HG02870 (cell line): ENCODE measurements around the gene GPR61.

Source experiments
- ATAC-seq: cut with Tn5 transposase; IDR thresholded peaks from one replicate; pipeline ENCODE4 v1.9.1; 2021; ENCODE audit warnings: mild to moderate bottlenecking, moderate library complexity; ENCODE audit not compliant: unreplicated experiment

GPR61 gene, protein sequence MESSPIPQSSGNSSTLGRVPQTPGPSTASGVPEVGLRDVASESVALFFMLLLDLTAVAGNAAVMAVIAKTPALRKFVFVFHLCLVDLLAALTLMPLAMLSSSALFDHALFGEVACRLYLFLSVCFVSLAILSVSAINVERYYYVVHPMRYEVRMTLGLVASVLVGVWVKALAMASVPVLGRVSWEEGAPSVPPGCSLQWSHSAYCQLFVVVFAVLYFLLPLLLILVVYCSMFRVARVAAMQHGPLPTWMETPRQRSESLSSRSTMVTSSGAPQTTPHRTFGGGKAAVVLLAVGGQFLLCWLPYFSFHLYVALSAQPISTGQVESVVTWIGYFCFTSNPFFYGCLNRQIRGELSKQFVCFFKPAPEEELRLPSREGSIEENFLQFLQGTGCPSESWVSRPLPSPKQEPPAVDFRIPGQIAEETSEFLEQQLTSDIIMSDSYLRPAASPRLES

DNA sequence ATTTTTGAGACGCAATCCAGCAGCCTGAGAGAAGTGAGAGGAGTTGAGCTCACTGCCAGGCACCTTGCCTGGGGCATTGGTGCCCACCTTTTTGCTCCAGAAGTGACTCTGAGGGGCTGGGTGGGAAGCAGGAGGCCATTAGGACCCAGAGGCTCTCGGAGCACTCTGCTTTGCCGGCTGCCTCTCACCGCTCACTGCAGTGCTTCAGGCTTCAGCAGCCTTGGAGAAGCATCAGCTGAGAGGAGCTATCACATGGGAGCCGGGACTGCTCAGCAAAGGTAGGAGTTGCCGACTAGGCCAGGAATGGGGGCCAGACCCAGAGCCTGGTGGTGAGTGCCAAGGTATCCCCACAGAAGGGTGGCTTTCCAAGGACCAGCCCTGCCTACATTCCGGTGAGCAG, at the start of gene GPR61:
Gene GPR61, plus strand, starts transcription at position 197 of the 400 bp plus-strand sequence. CDS start 3,151 bp downstream, outside the sequence.
- no peak for ATAC-seq

DNA sequence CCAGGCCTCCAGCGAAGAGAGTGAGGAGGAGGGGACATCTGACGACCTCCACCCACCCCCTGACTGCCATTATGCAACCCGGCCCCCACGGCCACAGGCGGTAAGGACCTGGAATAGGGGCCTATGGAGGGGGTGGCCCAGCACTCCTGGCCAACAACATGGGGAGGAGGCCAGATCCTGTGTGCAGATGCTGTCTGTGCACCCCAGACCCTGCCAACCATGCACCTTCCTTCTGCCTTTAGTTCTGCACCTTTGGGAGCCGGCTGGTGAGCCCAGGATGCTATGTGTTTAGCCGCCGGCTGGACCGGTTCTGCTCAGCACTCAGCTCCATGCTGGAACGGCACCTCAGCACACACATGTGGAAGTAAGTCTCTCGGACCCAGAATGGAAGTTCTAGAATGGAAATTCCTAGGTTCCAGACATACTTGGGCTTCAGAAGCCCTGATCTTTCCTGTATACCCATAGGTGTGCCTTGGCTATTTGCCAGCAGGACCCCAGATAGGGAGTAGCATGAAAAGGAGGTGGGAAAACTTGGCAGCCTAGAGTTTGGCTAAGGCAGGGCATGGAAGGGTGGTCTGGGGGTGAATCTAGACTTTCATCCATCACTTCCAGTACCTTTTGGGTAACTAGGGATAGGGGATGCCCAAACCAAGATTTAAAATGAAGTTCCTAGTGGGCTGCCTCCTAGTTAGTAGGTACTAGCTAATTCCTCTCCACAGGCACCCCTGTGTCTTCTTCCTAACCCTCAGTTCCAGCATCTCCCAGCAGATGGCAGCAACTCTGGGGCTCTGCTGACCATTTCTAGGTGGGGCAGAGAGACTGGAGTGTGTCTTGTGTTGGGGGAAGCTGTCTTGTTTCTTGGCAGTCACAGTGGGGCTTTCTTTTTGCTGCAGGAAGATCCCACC, 49.4 kb upstream of the GPR61 start:
- ATAC-seq: no peak

DNA sequence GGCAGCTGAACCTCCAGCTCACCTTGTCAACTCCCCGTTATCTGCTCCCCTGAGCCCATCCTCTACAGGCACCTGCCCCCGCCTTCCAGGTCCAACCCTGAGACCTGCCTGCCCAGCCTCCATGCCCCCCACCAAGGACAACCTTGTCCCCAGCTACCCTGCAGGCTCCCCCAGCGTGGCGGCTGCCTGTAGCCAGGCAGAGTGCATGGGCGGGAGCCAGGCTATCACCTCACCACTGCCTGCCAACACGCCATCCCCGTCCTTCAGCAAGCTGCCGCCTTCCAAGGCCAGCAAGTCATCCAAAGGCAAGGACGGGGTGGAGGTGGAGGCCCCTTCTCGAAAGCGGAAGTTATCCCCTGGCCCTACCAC, 48.8 kb upstream of the GPR61 start:
- no peak for ATAC-seq

DNA sequence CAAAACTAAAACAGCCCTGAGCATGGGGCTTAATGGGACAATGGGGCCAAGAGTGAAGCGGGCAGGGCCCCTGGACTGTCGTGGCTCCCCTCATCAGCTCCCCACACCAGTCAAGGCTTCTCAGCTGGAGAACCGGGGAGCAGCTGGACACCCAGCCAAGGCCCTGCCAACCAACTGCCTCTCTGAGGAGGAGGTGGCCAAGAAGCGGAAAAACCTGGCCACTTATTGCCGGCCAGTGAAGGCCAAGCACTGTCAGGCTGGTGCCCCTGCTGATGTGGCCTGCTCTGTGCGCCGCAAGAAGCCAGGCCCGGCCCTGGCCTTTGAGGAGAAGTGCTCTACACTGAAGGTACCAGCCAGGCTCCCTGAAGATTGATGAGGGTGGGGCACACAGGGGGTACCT, 48.3 kb upstream of the GPR61 start:
- no peak for ATAC-seq

DNA sequence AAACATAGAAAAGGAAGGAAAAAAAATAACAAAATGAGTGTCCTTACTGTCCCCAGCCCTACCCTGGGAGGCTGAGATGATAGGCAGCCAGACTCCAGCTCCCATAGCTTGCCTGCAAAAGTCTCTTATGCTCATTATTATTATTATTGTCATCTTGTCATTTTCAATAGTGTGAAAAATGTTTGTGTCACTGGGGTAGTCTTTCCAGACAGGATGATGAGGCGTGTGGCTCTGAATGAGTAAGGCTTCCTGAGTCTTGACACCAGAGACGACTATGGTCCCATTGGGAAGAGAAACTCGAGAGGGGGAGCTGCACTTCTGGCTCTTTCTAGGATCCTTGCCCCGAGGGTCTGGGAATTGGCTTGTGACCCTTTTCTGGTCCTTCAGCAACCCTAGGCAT, 46.9 kb upstream of the GPR61 start:
- ATAC-seq: no peak

DNA sequence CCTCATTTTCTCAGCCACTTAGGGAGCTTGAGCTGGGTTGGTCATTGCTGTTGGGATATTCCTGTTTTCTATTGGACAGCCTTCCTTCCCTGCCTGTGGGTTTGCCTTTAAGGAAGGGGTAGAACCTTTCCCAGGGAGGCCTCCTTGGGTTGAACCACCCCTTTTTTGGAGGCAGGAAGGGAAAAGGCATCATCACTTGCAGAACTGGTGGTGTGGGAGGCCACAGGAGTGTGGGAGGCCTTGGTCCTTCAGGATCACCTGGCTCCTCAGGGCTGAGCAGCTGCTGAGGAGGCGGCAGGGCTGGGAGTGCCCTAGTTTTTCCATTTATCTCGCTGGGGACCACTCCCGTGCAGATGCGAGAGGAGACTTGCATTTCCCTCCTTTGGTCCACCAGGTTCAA, 46.4 kb upstream of the GPR61 start:
- ATAC-seq: no peak

DNA sequence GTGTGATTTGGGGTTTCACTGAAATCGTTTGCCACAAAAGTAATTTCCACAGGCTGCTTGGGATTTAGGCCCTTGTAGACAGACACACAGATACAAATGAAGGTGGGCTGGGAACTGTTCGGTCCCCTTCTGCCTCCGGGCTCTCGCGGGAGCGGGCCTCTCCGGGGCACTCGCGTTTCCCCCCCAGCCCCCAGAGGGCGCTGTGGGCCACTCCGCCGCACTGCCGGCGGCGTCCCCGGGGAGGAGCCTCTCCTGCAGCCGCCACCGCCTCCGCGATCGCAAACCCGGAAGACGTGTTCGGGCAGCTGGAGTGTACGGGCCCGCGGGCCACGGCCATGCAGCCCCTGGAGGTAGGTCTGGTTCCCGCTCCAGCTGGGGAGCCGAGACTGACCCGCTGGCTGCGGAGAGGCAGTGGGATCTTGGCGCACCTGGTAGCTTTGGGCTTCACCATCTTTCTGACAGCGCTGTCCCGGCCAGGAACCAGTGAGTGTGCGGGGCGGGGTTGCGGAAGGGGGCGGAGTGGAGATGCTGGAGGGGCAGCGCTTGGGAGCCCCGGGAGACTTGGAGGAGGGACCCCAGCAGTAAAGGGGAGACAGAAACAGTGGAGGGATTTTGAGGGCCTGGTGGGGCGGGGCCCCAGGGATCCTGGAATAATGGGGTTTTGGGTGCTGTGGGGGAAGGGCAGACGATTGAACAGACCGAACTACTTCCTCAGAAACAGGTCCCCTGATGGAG, 45.7 kb upstream of the GPR61 start, which contains the start of gene CYB561D1:
Gene CYB561D1, plus strand, starts transcription at position 290 of the 735 bp plus-strand sequence. Its CDS starts 46 bp downstream, at position 336.
- ATAC-seq: peak; percentile 89

DNA sequence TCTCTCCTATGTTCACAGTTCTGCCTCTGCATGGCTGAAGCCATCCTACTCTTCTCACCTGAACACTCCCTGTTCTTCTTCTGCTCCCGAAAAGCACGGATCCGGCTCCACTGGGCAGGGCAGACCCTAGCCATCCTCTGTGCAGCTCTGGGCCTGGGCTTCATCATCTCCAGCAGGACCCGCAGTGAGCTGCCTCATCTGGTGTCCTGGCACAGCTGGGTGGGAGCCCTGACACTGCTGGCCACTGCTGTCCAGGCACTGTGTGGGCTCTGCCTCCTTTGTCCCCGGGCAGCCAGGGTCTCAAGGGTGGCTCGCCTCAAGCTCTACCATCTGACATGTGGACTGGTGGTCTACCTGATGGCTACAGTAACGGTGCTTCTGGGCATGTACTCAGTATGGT, 43.9 kb upstream of the GPR61 start:
- ATAC-seq: no peak

DNA sequence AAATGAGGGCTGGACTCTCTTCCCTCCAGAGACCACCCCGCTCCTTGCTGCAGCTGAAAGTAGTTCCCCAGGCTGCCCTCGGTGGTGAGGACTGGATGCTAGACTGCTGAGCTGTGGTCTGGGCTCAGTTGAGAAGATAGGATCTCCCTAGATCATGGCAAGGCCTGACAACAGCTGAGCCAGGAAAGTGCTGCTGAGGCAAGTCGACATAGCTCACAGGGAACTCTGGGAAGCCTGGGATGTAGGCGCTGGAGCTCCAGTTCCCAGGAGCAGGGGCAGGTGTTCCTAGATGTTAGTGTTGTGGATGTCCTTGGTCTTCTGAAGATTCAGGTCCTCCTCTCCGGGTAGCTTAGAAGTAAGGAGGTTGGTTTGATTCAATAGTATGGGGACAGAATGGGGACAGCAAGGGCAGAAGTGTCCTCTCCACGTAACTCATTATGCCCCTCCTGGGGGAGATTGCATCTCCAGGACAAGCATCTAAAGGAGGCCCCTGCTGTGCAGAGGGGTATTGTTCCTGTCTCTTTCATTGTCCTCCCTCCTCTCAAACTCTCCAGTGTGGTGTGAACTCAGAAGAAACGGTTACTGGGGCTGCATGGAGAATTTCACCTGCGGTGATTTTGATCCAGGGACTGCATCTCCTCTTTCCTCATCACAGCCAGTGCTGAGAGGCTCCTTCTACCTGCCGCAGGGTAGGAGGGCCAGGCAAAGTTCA, 42.1 kb upstream of the GPR61 start:
- ATAC-seq: no peak

DNA sequence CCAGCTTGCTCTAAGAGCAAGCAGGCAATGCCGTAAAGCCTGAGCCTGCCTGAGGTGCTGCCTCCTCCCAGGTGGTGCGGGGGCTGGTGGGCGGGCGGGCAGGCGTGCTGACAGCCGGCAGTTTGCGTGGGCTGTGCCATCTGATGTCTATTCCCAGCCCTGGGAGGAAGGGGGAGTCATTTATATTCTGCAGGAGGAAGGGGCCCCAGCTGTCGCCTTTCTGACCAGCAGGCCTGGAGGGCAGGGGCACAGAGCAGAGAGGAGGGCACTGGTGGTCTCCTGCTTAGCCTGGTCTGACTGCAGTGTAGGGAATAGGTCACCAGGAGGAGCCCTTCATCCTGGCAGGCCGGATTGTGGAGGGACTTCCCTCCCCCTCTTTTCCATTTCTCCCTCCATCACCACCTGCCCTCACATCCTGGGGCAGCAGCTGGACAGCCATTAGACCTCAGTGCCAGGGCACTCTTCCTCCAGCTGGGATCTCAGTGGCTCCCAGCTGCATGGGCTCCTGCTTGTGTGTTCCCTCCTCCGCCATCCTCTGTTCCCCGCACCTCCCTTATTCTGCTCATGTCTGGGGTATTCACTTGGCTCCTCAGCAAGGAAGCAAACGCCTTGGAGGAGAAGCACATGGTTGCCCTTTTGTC, 41.4 kb upstream of the GPR61 start:
- ATAC-seq: no peak

DNA sequence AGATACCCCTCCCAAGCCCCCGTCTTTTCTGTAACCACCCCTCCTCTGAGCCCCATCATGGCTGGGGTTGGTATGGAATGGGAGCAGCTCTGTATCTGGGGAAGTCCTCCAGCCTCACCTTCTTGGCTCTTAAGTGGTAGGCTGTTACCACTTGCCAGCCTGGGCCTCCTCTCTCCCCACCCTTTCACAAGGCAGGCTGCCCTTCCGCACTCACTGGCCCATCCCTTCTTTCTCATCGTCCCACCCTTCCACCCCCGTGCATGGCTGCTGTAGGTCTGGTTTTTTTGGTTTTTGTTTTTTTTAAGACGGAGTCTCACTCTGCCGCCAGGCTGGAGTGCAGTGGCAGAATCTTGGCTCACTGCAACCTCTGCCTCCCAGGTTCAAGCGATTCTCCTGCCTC, 40.6 kb upstream of the GPR61 start:
- ATAC-seq: no peak

DNA sequence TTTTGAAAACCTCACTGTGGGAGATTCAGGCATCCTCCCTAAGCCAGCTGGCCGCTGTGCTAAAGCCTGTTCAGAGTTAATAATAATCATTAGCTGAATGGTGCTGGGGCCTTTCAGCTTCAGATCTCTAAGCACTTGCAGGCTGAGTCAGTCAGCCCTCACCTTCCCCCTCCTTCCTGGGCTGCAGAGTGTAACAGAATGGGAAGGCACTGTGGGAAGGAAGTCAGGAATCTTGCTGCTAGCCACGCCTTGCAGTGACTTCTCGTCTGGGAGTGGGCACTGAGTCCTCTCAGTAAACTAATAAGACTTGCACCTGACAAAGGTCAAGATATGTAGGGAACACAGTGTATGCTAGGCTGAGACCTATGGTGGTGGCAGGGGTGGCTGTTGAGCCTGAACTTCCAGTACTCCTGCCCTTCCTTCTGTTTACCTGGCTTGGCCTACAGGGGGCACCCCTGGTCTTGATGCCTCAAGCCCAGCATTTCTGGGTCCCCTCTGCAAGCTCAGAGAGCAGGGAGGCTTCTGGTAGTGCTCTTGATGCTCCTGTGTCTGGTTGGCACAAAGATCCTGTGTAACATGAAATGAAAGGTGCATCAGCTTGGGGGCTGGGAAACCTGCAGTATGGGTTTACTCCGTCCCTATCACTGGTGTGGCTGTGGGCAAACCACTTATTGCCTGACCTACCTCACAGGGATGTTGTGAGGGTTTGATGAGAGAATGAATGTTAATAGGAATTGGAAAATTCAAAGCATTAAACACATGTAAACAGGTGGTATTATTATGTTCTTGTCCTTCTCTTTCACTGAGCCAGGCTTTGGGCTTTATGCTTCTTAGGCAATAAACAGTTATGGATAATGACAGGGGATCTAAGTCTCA, 39.8 kb upstream of the GPR61 start:
- ATAC-seq: no peak

DNA sequence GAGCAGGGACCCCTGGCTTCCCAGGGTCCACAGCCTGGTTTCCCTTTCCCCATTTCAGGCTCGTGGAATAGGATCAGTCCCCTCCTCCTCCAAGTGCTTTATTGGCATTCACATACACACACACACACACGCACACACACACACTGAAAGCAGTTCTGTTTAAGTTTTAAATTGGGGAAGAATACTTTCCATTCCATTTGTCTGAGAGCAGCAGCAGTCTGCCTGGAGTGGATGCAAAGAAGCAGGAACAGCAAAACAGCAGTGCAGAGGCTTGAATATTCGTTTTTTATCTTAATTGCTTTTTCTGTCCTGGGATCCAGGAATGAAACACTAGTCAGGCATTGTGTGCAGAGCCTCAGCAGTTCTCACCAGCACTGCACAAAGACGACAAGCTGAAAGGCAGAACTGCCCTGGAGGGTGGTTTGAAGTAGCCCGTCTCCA, 38.7 kb upstream of the GPR61 start:
- ATAC-seq: no peak

DNA sequence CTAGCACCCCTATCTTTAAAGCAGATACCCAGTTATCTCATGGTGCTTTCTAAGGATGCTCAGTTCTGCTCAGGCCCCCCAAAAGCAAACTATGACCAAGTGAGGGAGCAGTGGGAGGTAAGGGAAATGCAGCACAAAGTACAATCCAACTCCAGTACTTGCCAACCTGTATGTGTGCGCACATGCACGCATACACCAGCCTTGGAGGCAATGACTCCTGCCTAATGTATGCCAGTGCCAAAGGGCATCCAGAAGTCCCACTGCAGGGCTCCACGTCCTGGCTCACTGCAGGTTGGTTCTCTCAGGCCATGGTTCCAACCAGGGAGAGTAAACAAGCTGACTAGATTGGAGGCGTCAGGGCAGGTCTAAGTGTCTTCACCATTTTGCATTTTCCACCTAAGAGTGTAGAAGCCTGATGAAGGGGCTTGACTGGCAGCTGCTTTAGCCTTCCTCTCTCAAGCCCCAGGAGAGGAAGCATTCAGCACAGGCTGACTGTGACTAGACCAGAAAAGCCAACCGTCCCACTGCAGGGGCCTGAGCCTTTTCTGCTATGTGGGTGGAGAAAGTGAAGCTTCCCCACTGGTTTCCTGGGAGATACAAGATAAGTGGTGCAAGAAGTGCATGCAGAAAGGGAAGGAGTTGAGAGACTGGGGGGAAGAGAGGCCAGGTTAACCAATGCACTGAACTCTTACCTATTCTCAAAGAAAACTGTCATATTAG, 37.9 kb upstream of the GPR61 start:
- no peak for ATAC-seq

DNA sequence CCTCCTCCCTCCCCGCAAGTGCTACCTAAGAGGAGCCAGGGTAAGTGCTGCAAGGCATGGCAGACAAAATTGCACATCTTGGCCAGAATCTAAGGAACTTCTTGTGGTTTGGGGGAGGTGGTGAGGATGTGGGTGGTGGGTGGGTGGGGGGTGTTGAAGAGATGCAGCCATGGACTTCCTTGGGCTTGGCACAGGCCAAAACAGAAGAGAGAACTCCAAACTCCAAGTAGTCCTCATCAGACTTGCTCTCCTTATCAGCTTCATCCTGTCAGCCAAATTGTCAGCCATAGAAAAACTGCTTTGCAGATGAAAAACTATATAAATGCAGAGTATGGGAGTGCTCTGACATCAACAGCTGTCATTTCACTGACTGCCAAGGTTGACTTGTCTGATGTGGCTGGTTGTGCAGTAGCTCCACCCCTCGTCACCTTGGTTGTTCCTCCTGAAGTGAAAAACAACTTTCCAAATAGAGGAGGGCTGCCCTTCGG, 37.3 kb upstream of the GPR61 start:
- ATAC-seq: no peak

DNA sequence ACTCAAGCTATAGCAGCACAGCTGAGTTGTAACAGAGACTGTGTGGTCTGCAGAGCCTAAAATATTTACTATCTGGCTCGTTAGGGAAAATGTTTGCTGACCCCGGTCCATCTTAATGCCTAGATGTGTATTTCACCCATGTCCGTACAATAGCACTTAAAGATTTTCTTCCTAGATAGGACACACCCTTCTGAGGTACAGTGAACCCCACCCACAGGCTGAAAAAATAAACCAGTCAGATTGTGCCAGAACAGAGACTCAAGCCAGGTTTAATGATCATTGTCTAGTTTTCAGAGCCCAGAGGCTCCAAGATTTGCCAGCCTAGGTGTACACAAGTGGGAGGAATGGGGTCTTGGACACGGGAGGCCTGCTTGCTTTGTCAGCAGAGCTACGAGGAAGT, 35.7 kb upstream of the GPR61 start:
- ATAC-seq: no peak

DNA sequence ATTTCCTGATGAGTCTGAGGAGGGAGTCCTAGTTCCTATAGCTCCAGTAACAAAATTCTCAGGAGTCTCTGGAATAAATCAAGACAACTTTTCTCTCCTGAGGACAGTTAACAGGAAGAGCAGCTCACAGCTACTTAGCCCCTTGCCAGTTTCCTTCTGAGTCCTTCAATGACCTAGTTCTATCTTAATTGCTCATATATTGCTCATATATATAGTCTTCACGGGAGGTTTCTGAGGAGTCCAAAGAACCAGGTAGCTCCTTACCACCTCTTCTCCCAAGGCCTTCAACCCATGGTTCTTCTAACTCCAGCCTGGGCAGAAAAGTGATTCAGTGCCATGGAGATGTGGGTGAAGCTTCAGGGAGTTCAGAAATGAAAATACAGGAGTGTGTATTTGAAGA, 34.7 kb upstream of the GPR61 start:
- no peak for ATAC-seq
